Choroid plexus epithelial cell (primary cell): ENCODE results near the gene NCKAP5.

ENCODE experiments used
- DNase-seq: peaks from one replicate; pipeline ENCODE4 v3.0.0-alpha.2; 2010; ENCODE audit warnings: low read depth
- H3K4me3 ChIP-seq: 2 replicates; pipeline ENCODE4 v1.5.1; 2011; ENCODE audit warnings: low read depth, mild to moderate bottlenecking, control low read depth, low read length, moderate library complexity
- TF ChIP-seq, protein P1 (sequence below): conservative IDR thresholded peaks from 2 replicates; pipeline ENCODE4 v1.5.1; 2011; ENCODE audit warnings: low read depth, mild to moderate bottlenecking, control low read depth, inconsistent platforms, low read length, moderate library complexity

Gene NCKAP5

DNA sequence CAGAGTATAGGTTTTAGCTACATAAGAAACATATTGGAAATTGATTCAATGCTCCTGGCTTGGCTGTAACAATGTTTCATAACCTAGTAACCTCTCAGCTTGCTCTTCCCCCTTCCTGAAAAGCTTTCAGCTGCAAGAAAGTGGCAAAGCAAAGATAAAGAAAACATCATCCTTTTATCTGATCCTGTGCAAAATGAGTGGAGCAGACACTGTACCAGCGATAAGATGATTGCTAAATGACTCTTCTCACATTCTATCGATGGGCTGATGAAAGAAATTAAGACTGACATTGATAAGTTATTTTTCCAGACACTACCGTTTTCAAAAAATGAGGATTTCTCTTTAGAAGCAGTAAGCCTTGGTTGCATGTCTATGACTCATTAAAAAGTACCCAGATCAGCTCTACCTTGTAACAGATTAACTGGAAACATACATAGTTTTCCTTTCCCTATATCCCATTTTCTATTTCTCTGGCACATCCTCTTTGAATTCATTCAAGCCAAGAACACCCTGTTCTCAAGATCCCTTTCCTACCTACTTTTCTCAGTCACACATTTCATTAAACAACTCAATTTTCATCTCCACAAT, 811.2 kb downstream of the NCKAP5 start:
- no peak for DNase-seq
- H3K4me3 ChIP-seq: no peak overlapping the region
- TF ChIP-seq, protein P1, sequence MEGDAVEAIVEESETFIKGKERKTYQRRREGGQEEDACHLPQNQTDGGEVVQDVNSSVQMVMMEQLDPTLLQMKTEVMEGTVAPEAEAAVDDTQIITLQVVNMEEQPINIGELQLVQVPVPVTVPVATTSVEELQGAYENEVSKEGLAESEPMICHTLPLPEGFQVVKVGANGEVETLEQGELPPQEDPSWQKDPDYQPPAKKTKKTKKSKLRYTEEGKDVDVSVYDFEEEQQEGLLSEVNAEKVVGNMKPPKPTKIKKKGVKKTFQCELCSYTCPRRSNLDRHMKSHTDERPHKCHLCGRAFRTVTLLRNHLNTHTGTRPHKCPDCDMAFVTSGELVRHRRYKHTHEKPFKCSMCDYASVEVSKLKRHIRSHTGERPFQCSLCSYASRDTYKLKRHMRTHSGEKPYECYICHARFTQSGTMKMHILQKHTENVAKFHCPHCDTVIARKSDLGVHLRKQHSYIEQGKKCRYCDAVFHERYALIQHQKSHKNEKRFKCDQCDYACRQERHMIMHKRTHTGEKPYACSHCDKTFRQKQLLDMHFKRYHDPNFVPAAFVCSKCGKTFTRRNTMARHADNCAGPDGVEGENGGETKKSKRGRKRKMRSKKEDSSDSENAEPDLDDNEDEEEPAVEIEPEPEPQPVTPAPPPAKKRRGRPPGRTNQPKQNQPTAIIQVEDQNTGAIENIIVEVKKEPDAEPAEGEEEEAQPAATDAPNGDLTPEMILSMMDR: no peak

- TF ChIP-seq, protein P1: no peak
- no peak overlapping the region for H3K4me3 ChIP-seq
- no peak for DNase-seq
These were observed 813.3 kb downstream of the NCKAP5 start for GRCh38 chr2:132754867-132755472.

- no peak overlapping the region for H3K4me3 ChIP-seq
- TF ChIP-seq, protein P1: no peak
- DNase-seq: no peak
These were observed 813.9 kb downstream of the NCKAP5 start for GRCh38 chr2:132754392-132754791.

DNA sequence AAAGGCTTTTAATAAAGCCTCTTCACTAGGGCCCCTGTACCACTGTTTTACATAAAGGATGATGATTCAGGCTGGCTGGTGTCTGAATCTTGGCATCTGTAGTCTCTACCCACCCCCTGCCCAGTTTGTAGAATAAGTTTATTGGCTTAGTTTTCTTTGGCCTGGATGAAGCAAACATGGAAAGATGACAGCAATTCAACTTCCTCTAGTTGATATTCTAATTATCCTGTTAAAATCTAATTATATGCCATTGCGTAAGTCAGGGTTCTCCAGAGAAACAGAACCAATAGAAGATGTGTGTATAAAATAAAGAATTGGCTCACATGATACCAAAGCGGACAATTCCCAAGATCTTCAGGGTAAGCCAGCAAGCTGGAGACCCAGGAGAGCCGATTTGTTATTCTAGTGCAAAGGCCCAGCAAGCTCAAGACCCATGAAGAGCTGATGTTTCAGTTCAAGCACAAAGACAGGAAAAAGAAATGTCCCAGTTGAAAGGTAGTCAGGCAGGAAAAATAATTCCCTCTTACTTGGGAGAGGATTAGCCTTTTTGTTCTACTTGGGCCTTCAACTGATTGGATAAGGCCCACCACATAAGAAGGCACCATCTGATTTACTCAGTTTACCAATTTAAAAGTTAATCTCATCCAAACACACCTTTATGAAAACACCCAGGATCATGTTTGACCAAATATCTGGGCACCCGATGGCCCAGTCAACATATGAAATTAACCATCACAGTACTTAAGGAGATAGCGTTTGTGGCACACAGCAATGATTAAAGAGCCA, 815.6 kb downstream of the NCKAP5 start:
- TF ChIP-seq, protein P1: no peak
- DNase-seq: no peak
- H3K4me3 ChIP-seq: no peak overlapping the region

GRCh38 chr2:132751836-132752235, 816.4 kb downstream of the NCKAP5 start:
- DNase-seq: no peak
- TF ChIP-seq, protein P1: no peak
- no peak overlapping the region for H3K4me3 ChIP-seq

DNA sequence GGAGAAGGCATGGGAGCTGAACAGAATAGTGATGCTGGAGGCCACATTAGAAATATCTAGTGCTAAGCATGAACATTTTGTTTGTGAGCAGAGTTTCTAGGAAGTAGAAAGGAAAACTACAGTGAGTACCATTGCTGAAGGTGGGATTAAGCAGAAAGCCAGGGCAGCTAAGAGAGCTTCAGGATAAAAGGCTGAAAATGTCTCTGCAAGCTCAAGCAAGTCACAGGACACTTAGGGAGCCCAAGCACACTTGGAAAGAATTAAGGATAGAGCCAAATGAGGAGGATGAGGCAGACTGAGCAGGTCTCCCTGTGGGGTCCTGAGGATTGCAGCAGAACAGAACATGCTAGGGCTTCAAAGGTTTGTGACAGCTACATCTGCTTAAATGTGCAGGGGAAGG, 817.7 kb downstream of the NCKAP5 start:
- TF ChIP-seq, protein P1: no peak
- H3K4me3 ChIP-seq: no peak overlapping the region

GRCh38 chr2:132747046-132747445, 821.2 kb downstream of the NCKAP5 start:
- TF ChIP-seq, protein P1: no peak
- DNase-seq: no peak
- H3K4me3 ChIP-seq: no peak overlapping the region

More for the DNA sequence above, 817.7 kb downstream of the NCKAP5 start:
- DNase-seq: no peak
